ENCODE results near the gene TRIM3. TPM values are rescaled to one million over a fixed set of nuclear protein-coding genes. Genes with fewer than 3 reads are reported as not detected.

TRIM3 gene
- total and polyA plus RNA-seq, 12 donors = 6.3 to 14.6 (median 9.4) TPM

DNA sequence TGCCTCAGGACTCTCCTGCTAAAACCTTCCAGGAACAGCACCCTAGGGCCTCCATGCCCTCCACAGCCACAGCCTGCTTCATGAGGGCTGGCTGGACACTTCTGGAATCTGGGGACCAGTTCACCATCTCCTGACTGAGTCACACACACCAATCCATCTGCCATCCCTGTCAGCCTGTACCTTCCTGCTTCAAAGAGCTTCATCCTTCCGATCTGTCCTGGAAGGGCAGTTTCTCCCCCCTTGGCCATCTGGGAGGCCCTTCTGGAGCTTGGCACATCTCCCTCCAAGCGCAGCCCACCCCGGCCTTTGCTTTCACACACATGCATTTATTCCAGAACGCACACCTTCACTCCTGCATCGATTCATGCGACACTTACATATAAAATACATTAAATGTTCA, 67.9 kb downstream of the TRIM3 start:
- H3K36me3 ChIP-seq = peaks cover 0 to 73% (median 13%) of the 10 kb centered on the region in 9 donors
- intact Hi-C loops (cut with DNase I) = no loop called here
- no peak overlapping the region for H3K27ac ChIP-seq
- no peak overlapping the region for H3K4me3 ChIP-seq
- H3K27me3 ChIP-seq = no peaks in the 10 kb centered on the region
- DNase-seq (no peak), ATAC-seq (no peak)
- 93 to 95% methylated on average over 6 of the region's 6 CpGs for WGBS, 2 donors
- H3K9me3 ChIP-seq = no peaks in the 10 kb centered on the region
- peaks cover 0 to 14% (median 0%) of the 10 kb centered on the region in 9 donors for H3K4me1 ChIP-seq
- TF ChIP-seq, protein P1, sequence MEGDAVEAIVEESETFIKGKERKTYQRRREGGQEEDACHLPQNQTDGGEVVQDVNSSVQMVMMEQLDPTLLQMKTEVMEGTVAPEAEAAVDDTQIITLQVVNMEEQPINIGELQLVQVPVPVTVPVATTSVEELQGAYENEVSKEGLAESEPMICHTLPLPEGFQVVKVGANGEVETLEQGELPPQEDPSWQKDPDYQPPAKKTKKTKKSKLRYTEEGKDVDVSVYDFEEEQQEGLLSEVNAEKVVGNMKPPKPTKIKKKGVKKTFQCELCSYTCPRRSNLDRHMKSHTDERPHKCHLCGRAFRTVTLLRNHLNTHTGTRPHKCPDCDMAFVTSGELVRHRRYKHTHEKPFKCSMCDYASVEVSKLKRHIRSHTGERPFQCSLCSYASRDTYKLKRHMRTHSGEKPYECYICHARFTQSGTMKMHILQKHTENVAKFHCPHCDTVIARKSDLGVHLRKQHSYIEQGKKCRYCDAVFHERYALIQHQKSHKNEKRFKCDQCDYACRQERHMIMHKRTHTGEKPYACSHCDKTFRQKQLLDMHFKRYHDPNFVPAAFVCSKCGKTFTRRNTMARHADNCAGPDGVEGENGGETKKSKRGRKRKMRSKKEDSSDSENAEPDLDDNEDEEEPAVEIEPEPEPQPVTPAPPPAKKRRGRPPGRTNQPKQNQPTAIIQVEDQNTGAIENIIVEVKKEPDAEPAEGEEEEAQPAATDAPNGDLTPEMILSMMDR (IDR thresholded peaks at IDR 0.05) = no peak

DNA sequence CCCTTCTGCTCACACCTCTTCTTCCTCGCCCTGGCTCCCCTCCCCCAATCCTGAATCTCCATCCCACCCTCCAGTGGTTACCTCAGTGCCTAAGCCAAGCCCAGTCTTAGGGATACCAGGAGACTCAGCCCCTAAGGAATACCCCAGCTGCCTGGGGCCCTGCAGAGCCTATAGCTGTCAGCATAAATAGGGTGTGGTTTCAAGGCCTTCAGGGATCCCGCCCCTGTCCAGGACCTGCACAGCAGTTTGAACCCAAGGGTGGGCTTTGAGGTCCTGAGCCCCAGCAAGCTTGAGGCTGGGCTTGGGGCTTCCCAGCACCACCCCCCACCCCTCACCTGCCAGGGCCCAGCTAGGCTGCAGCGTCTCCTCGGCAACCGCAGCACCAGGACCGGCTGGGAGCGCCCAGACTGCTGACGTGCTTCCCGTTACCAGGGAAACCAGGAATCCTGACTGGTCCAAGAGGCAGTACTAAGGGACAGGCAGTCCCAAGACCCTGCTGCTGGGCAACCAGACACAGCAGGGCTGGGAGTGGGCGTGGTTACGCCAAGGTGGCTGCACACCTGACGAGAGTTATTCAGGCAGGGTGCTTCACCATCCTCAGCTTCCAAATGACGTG, 68.6 kb downstream of the TRIM3 start:
- Histone ChIP-seq H3K27ac (no peak overlapping the region), H3K4me3 (no peak overlapping the region), H3K27me3 (no peaks in the 10 kb centered on the region), H3K9me3 (no peaks in the 10 kb centered on the region), H3K4me1 (peaks cover 0 to 14% (median 0%) of the 10 kb centered on the region in 9 donors), H3K36me3 (peaks cover 0 to 73% (median 8%) of the 10 kb centered on the region in 9 donors)
- intact Hi-C loops (cut with DNase I) = no loop called here
- 82 to 87% methylated on average over 13 of the region's 13 CpGs for WGBS, 2 donors
- ATAC-seq (peak in 1 of 8 donors; percentile 20), DNase-seq (no peak)
- TF ChIP-seq, protein P1 (IDR thresholded peaks at IDR 0.05) = no peak

GRCh38 chr11:6404342-6405051, 69.2 kb downstream of the TRIM3 start:
- no peaks in the 10 kb centered on the region for H3K27me3 ChIP-seq
- DNase-seq (no peak), ATAC-seq (peak in 3 of 8 donors; percentile 10 to 39 (median 12))
- H3K9me3 ChIP-seq = no peaks in the 10 kb centered on the region
- H3K4me1 ChIP-seq = peaks cover 0 to 14% (median 0%) of the 10 kb centered on the region in 9 donors
- intact Hi-C loops (cut with DNase I) = no loop called here
- H3K27ac ChIP-seq = no peak overlapping the region
- no peak overlapping the region for H3K4me3 ChIP-seq
- peaks cover 0 to 73% (median 7%) of the 10 kb centered on the region in 9 donors for H3K36me3 ChIP-seq
- TF ChIP-seq, protein P1 (IDR thresholded peaks at IDR 0.05) = no peak
- 81 to 86% methylated on average over 16 of the region's 16 CpGs for WGBS, 2 donors

DNA sequence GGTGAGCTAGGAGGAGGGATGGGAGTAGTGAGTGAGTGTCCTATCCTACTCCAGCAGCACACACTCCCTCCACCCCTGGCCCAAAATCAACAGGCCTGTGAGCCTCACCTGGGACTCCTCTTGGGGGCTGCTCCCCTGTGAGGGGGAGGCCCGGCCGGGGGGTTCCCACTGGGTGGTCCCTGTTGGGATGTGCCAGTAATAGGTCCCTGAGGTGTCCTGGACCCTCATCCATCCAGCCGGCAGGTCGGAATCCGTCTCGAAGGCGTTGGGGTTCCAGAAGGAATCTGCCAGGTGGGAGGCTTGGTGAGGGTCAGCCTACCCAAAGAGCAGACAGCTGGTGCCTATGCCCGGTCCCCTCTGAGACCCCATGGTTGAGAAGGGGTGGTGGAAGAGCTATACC, 70.2 kb downstream of the TRIM3 start:
- Histone ChIP-seq H3K4me3 (no peak overlapping the region), H3K27ac (peak overlapping the region in 1 of 10 donors; percentile 78), H3K4me1 (peaks cover 0 to 14% (median 0%) of the 10 kb centered on the region in 9 donors), H3K9me3 (no peaks in the 10 kb centered on the region), H3K36me3 (peaks cover 0 to 72% (median 7%) of the 10 kb centered on the region in 9 donors), H3K27me3 (no peaks in the 10 kb centered on the region)
- WGBS, 2 donors = 94% methylated on average over 8 of the region's 8 CpGs
- ATAC-seq = no peak
- TF ChIP-seq, protein P1 (IDR thresholded peaks at IDR 0.05) = no peak
- no peak for DNase-seq
- intact Hi-C loops (cut with DNase I) = no loop called here
